ENCODE measurements around the gene FAM110A. TPM values are rescaled to one million over a fixed set of nuclear protein-coding genes. Genes with fewer than 3 reads are reported as not detected.

The FAM110A gene
- total RNA-seq, 1 donor from 2014 or later = 9.7 TPM

DNA sequence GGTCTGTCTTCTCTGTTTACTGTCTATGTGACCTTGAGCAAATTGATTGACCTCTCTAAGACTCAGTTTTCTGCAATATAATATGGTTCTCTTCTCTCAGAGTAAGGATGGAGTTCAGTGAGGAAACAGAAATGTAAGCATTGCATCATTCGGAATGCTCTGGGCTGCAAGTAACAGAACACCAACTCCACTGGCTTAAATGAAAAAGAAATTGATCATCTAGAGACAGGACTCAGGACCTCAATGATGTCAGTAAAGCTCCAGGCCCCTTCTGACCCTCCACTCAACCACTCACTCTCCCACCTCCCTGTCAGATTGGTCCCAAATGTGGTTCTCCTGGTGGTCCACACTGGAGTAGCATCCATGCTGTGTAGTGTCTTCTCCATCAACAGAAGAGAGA is 31.9 kb downstream of the FAM110A start:
- no peaks in the 10 kb centered on the region for H3K9me3 ChIP-seq
- no peak overlapping the region for H3K27ac ChIP-seq
- intact Hi-C loops (cut with DNase I) = no loop called here
- no peaks in the 10 kb centered on the region for H3K36me3 ChIP-seq
- no peaks in the 10 kb centered on the region for H3K4me1 ChIP-seq
- no peaks in the 10 kb centered on the region for H3K27me3 ChIP-seq
- TF ChIP-seq, protein P1, sequence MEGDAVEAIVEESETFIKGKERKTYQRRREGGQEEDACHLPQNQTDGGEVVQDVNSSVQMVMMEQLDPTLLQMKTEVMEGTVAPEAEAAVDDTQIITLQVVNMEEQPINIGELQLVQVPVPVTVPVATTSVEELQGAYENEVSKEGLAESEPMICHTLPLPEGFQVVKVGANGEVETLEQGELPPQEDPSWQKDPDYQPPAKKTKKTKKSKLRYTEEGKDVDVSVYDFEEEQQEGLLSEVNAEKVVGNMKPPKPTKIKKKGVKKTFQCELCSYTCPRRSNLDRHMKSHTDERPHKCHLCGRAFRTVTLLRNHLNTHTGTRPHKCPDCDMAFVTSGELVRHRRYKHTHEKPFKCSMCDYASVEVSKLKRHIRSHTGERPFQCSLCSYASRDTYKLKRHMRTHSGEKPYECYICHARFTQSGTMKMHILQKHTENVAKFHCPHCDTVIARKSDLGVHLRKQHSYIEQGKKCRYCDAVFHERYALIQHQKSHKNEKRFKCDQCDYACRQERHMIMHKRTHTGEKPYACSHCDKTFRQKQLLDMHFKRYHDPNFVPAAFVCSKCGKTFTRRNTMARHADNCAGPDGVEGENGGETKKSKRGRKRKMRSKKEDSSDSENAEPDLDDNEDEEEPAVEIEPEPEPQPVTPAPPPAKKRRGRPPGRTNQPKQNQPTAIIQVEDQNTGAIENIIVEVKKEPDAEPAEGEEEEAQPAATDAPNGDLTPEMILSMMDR (IDR thresholded peaks at IDR 0.05) = no peak
- H3K4me3 ChIP-seq = no peak overlapping the region
- no peak for DNase-seq (ENCODE audit: low spot score in 2 of 2)

DNA sequence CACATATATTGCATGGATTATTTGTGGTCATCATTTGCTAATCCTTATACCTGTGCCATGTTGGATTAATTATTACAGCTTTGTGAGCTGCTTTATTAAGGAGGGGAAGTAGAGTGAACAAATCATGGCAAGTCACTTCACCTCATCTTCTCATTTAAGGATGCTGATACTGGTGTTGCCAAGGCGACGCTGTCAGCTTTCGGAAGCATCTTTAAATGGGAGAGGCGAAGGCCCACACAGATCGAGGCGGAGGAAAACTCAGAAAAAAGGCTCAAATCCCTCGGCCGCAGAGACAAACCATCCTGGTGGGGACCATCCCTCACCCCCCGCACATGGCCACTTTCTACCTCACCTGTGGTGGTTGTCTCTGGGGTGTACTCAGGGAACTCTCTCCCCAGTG is 34.8 kb downstream of the FAM110A start:
- no peaks in the 10 kb centered on the region for H3K36me3 ChIP-seq
- no peak for DNase-seq (ENCODE audit: low spot score in 2 of 2)
- H3K27me3 ChIP-seq = no peaks in the 10 kb centered on the region
- H3K27ac ChIP-seq = no peak overlapping the region
- no peak overlapping the region for H3K4me3 ChIP-seq
- TF ChIP-seq, protein P1 (IDR thresholded peaks at IDR 0.05) = no peak
- H3K4me1 ChIP-seq = no peaks in the 10 kb centered on the region
- no peaks in the 10 kb centered on the region for H3K9me3 ChIP-seq
- intact Hi-C loops (cut with DNase I) = no loop called here

DNA sequence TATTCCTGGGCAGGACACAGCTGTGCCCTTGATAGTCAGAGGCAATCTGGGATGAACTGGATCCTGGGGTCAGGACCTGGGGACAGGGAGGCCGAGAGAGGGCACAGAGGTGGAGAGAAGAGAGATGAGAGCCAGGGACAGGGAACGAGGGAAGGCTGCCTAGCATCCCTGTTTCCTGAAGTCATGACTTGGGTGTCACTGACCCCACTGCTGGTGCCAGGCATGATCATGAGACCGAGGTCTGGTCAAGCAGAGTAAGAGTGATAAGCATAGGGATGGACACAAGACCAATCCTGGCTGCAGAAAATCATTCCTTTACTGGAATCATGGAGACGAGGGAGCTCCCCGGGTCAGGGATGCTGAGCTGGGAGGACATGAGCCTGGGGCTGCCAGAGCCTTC is 36.1 kb downstream of the FAM110A start:
- Histone ChIP-seq H3K9me3 (no peaks in the 10 kb centered on the region), H3K27ac (no peak overlapping the region), H3K27me3 (no peaks in the 10 kb centered on the region), H3K4me3 (no peak overlapping the region), H3K4me1 (no peaks in the 10 kb centered on the region), H3K36me3 (no peaks in the 10 kb centered on the region)
- DNase-seq (ENCODE audit: low spot score in 2 of 2) = no peak
- intact Hi-C loops (cut with DNase I) = no loop called here
- TF ChIP-seq, protein P1 (IDR thresholded peaks at IDR 0.05) = no peak

DNA sequence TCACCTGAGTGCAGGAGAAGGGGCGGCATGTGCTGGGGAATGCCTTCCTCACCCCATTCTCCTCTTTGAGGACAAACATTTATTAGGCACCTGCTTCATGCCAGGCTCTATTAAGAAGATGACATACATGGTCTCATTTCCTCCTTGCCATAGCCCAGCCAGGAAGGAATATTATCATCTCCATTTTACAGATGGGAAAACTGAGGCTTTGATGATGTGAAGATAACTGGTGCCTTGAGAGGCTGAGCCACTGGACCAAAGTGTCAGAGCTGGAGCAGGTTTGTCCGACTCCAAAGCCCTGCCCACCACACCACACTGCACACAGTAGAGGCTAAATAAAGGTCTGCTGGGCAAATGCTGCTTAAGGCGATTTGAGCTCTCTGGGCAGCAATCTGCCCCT is 37.2 kb downstream of the FAM110A start:
- Histone ChIP-seq H3K4me1 (no peaks in the 10 kb centered on the region), H3K4me3 (no peak overlapping the region), H3K27ac (no peak overlapping the region), H3K9me3 (no peaks in the 10 kb centered on the region), H3K27me3 (no peaks in the 10 kb centered on the region), H3K36me3 (no peaks in the 10 kb centered on the region)
- TF ChIP-seq, protein P1 (IDR thresholded peaks at IDR 0.05) = no peak
- intact Hi-C loops (cut with DNase I) = no loop called here
- DNase-seq (ENCODE audit: low spot score in 2 of 2) = no peak

DNA sequence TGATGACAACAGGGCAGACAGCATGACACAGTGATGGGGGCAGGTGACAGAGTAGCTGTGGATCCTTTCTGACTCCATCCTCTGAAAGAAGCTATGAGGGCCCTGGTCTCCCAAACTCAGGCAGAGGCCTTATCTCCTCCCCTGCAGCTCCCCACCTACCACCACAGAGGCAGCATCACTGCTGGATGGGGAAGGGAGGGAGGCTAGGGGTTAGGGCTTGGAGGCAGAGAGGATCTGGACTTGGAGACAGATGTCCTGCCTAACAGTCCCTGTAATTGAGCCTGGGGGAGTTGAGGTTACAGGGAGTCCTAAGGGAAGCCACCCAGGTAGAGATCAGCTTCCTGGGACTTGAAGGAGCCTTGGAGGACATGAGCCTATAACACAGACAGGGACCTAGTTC is 37.9 kb downstream of the FAM110A start:
- Histone ChIP-seq H3K27ac (no peak overlapping the region), H3K36me3 (no peaks in the 10 kb centered on the region), H3K4me1 (no peaks in the 10 kb centered on the region), H3K27me3 (no peaks in the 10 kb centered on the region), H3K4me3 (no peak overlapping the region), H3K9me3 (no peaks in the 10 kb centered on the region)
- no peak for DNase-seq (ENCODE audit: low spot score in 2 of 2)
- intact Hi-C loops (cut with DNase I) = no loop called here
- TF ChIP-seq, protein P1 (IDR thresholded peaks at IDR 0.05) = no peak

DNA sequence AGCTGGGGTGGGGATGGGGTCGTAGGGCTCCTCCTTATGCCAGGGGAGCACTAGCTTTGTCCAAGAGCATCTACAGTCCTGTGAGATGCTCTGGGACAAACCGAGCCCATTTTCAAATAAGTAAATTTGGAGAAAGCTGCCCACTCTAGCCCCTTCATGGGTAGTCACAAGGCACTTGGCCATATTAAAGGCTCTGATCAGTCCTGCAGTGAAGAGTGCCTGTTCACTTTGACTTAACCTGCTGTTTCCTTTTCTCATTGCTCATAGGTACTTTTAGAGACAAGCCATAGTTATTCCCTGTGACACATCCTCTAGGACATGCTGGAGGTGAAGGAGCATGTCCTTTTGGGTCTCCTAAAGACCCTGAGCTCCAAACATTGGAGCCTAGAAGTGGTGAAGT is 38.4 kb downstream of the FAM110A start:
- Histone ChIP-seq H3K4me1 (no peaks in the 10 kb centered on the region), H3K27ac (no peak overlapping the region), H3K4me3 (no peak overlapping the region), H3K36me3 (no peaks in the 10 kb centered on the region), H3K27me3 (no peaks in the 10 kb centered on the region), H3K9me3 (no peaks in the 10 kb centered on the region)
- intact Hi-C loops (cut with DNase I) = no loop called here
- TF ChIP-seq, protein P1 (IDR thresholded peaks at IDR 0.05) = no peak
- DNase-seq (ENCODE audit: low spot score in 2 of 2) = no peak
